ENCODE results near the gene PIK3CA. TPM values are rescaled to one million over a fixed set of nuclear protein-coding genes. Genes with fewer than 3 reads are reported as not detected.
A peak's percentile ranks its signal among the peaks of the same experiment; 100 is the strongest.
"Not testable (repeated sequence)": the region's sequence is repeated elsewhere in the genome, so short reads cannot be mapped to it uniquely, and the experiment has no call there.

Gene PIK3CA
- 10 to 100 TPM; 16.7 to 19.1 TPM for total RNA-seq

- DNase-seq, result peak; percentile 96
- Mint-ChIP-seq H3K36me3 (no peaks in the 10 kb centered on the region), H3K27ac (peak within 1 kb of the TSS; percentile 88), H3K4me3 (peak within 1 kb of the TSS; percentile 89), H3K9me3 (no peaks in the 10 kb centered on the region), H3K27me3 (peaks cover 4% of the 10 kb centered on the region), H3K4me1 (ENCODE audit: low read depth) (peaks cover 38% of the 10 kb centered on the region)
- intact Hi-C loops (cut with micrococcal nuclease), result loop anchor here (1.0 to 5.0 kb wide), 15 partner anchors 33 to 1951 kb away; partner anchors contain the start of genes ACTL6A, MFN1, MRPL47 and NDUFB5
- CTCF ChIA-PET, result interaction anchor here (0.8 to 2.0 kb wide), 12 partner anchors 10 to 176 kb away, joined by 3 to 12 read pairs (median 3); no protein-coding TSS in a partner anchor
- POLR2A ChIA-PET, result interaction anchor here (0.7 to 3.1 kb wide), 9 partner anchors 34 to 415 kb away, joined by 3 to 34 read pairs (median 3); partner anchors contain the start of genes ZMAT3 and ZNF639
Measured at GRCh38 chr3:179147873-179148615, at the start of gene PIK3CA. Gene PIK3CA, plus strand, starts transcription at chr3:179148357. Its CDS starts 50,469 bp downstream, at chr3:179198826.

DNA sequence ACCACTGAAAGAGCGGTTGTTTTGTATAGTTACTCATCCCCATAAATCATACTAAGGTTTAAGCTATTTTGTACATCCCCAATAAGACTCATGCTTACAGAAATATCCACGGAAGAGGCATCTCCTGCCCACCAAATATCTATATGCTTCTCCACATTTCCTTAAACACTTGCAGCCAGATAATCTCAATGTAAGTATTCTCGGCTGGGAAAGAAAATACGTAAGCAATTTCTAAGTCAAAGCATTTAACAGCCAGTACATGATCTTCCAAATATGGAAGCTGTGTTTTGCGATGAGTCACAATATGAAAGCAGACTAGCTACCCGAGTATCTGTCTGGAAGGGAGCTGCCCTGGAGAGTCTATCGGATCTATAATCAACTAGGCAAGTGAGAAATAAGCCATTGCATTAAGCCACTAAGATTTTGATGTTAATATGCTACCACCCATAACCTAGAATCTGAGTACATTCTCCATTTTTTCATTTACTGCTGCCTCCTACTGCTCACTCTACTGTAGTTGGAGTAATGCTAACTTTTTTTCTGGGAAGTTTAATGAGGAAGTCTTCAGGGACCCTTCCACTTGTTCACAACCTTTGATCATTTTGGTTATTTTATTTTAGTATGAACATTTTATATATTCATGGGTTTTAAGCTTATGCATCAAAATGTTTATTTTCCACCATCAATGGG is 49.6 kb upstream of the PIK3CA start:
- Mint-ChIP-seq H3K36me3 (no peaks in the 10 kb centered on the region), H3K27ac (no peak overlapping the region), H3K27me3 (no peaks in the 10 kb centered on the region), H3K4me3 (no peak overlapping the region), H3K4me1 (ENCODE audit: low read depth) (peaks cover 2% of the 10 kb centered on the region), H3K9me3 (no peaks in the 10 kb centered on the region)
- intact Hi-C loops (cut with micrococcal nuclease), result no loop called here
- CTCF ChIA-PET, result interaction anchor here (0.7 to 1.1 kb wide), 3 partner anchors 83 to 355 kb away, joined by 3 read pairs; no protein-coding TSS in a partner anchor
- DNase-seq, result no peak
- POLR2A ChIA-PET, result interaction anchor here (0.6 kb wide), 1 partner anchor 219 kb away, joined by 4 read pairs; no protein-coding TSS in a partner anchor

GRCh38 chr3:179100652-179101051 is 47.5 kb upstream of the PIK3CA start:
- ChIA-PET POLR2A (no interaction called here), CTCF (no interaction called here)
- H3K27ac Mint-ChIP-seq, result no peak overlapping the region
- DNase-seq, result no peak
- intact Hi-C loops (cut with micrococcal nuclease), result no loop called here
- no peaks in the 10 kb centered on the region for H3K36me3 Mint-ChIP-seq
- H3K9me3 Mint-ChIP-seq, result no peaks in the 10 kb centered on the region
- H3K27me3 Mint-ChIP-seq, result no peaks in the 10 kb centered on the region
- peaks cover 4% of the 10 kb centered on the region for H3K4me1 Mint-ChIP-seq (ENCODE audit: low read depth)
- no peak overlapping the region for H3K4me3 Mint-ChIP-seq

GRCh38 chr3:179105881-179106280 is 42.3 kb upstream of the PIK3CA start:
- intact Hi-C loops (cut with micrococcal nuclease), result loop anchor here (1.0 kb wide), 3 partner anchors 41 to 210 kb away; no protein-coding TSS in a partner anchor
- Mint-ChIP-seq H3K27ac (no peak overlapping the region), H3K36me3 (peaks cover 2% of the 10 kb centered on the region), H3K4me1 (ENCODE audit: low read depth) (peaks cover 2% of the 10 kb centered on the region), H3K4me3 (no peak overlapping the region), H3K27me3 (no peaks in the 10 kb centered on the region), H3K9me3 (peaks cover 3% of the 10 kb centered on the region)
- ChIA-PET POLR2A (no interaction called here), CTCF (interaction anchor here (0.6 to 4.5 kb wide), 9 partner anchors 10 to 457 kb away, joined by 3 to 22 read pairs (median 5); partner anchors contain the start of gene ACTL6A)
- no peak for DNase-seq

- H3K27me3 Mint-ChIP-seq, result peaks cover 6% of the 10 kb centered on the region
- peaks cover 2% of the 10 kb centered on the region for H3K36me3 Mint-ChIP-seq
- no peak overlapping the region for H3K27ac Mint-ChIP-seq
- peaks cover 2% of the 10 kb centered on the region for H3K4me1 Mint-ChIP-seq (ENCODE audit: low read depth)
- intact Hi-C loops (cut with micrococcal nuclease), result no loop called here
- ChIA-PET CTCF (interaction anchor here (4.5 kb wide), 1 partner anchor 208 kb away, joined by 22 read pairs; no protein-coding TSS in a partner anchor), POLR2A (no interaction called here)
- H3K4me3 Mint-ChIP-seq, result no peak overlapping the region
- peaks cover 6% of the 10 kb centered on the region for H3K9me3 Mint-ChIP-seq
- no peak for DNase-seq
Measured at GRCh38 chr3:179107617-179108016, 40.5 kb upstream of the PIK3CA start.

DNA sequence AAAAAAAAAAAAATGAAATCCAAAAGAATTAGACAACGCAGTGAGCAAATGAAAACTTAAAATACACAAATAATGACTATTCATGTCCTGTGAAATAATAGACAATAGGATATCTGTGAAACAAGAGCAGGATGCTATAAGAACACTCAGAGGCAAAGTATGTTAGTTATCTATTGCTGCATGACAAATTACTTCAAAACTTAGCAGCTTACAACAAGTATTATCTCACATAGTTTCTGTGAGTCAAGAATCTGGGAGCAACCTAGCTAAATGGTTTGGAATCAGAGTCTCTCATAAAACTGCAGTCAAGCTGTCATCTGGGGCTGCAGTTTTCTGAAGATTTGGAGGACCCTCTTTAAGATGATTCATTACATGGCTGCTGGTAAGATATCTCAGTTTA is 40.1 kb upstream of the PIK3CA start:
- Mint-ChIP-seq H3K4me1 (ENCODE audit: low read depth) (peaks cover 2% of the 10 kb centered on the region), H3K36me3 (peaks cover 2% of the 10 kb centered on the region), H3K27me3 (peaks cover 11% of the 10 kb centered on the region), H3K27ac (no peak overlapping the region), H3K4me3 (no peak overlapping the region), H3K9me3 (peaks cover 6% of the 10 kb centered on the region)
- intact Hi-C loops (cut with micrococcal nuclease), result no loop called here
- POLR2A ChIA-PET, result no interaction called here
- CTCF ChIA-PET, result interaction anchor here (1.6 to 4.5 kb wide), 2 partner anchors 207 kb away, joined by 5 to 22 read pairs; no protein-coding TSS in a partner anchor
- DNase-seq, result no peak

- Mint-ChIP-seq H3K4me1 (ENCODE audit: low read depth) (no peaks in the 10 kb centered on the region), H3K36me3 (peaks cover under 1% of the 10 kb centered on the region), H3K27ac (no peak overlapping the region), H3K4me3 (no peak overlapping the region), H3K9me3 (peaks cover 5% of the 10 kb centered on the region), H3K27me3 (peaks cover 20% of the 10 kb centered on the region)
- intact Hi-C loops (cut with micrococcal nuclease), result no loop called here
- ChIA-PET POLR2A (no interaction called here), CTCF (no interaction called here)
- DNase-seq, result no peak
Measured at GRCh38 chr3:179113903-179114302, 34.3 kb upstream of the PIK3CA start.

DNA sequence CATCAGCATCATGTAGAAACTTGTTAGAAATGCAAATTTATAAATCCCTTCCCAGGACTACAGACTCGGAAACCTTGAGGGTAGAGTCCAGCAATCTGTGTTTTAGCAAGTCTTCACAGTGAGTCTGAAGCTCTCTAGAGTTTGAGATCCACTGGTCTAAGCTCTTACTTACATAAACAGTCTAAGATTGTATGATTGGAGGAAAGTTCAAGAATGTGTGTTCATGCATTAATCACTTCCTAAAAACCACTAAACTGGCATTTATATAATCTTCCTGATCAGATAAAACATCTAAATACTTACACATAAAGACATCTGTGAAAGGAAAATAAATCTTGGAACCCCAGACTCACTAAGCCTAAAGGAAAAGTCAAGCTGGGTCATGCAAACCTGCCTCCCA is 32.7 kb upstream of the PIK3CA start:
- CTCF ChIA-PET; H3K27ac Mint-ChIP-seq; H3K4me3 Mint-ChIP-seq; H3K36me3 Mint-ChIP-seq; H3K4me1 Mint-ChIP-seq (ENCODE audit: low read depth); intact Hi-C loops (cut with micrococcal nuclease); POLR2A ChIA-PET; H3K9me3 Mint-ChIP-seq; DNase-seq: not testable (repeated sequence)
- peaks cover 20% of the 10 kb centered on the region for H3K27me3 Mint-ChIP-seq

DNA sequence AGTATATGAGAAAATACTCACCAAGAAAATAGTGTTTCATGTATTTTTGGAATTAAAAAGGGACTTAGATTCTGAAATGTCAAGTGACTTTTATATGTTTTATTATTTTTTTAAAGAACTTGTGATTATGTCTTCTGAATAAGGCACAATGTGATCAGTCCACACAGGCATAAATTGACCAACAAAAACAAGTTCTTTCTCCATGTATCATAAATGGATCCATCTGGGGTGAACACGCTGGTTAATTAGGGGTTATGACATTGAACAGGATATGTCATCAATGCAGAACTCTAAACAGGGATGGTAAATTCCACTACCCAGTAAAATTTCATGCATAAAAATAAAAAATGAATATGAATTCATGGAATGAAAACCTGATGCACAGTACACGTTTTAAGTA is 31.3 kb upstream of the PIK3CA start:
- Mint-ChIP-seq H3K27ac (no peak overlapping the region), H3K9me3 (peaks cover 4% of the 10 kb centered on the region), H3K4me1 (ENCODE audit: low read depth) (no peaks in the 10 kb centered on the region), H3K27me3 (peaks cover 18% of the 10 kb centered on the region), H3K4me3 (no peak overlapping the region), H3K36me3 (no peaks in the 10 kb centered on the region)
- intact Hi-C loops (cut with micrococcal nuclease), result no loop called here
- DNase-seq, result no peak
- ChIA-PET CTCF (no interaction called here), POLR2A (no interaction called here)

DNA sequence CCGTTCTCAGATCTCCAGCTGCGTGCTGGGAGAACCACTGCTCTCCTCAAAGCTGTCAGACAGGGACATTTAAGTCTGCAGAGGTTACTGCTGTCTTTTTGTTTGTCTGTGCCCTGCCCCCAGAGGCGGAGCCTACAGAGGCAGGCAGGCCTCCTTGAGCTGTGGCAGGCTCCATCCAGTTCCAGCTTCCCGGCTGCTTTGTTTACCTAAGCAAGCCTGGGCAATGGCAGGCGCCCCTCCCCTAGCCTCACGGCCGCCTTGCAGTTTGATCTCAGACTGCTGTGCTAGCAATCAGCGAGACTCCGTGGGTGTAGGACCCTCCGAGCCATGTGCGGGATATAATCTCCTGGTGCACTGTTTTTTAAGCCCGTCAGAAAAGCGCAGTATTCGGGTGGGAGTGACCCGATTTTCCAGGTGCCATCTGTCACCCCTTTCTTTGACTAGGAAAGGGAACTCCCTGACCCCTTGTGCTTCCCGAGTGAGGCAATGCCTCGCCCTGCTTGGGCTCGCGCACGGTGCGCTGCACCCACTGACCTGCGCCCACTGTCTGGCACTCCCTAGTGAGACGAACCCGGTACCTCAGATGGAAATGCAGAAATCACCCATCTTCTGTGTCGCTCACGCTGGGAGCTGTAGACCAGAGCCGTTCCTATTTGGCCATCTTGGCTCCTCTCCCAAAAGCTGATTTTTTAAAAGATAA is 15.8 kb upstream of the PIK3CA start:
- H3K27me3 Mint-ChIP-seq; DNase-seq; H3K4me1 Mint-ChIP-seq (ENCODE audit: low read depth); H3K27ac Mint-ChIP-seq; H3K36me3 Mint-ChIP-seq; CTCF ChIA-PET; intact Hi-C loops (cut with micrococcal nuclease); POLR2A ChIA-PET; H3K9me3 Mint-ChIP-seq; H3K4me3 Mint-ChIP-seq: not testable (repeated sequence)

DNA sequence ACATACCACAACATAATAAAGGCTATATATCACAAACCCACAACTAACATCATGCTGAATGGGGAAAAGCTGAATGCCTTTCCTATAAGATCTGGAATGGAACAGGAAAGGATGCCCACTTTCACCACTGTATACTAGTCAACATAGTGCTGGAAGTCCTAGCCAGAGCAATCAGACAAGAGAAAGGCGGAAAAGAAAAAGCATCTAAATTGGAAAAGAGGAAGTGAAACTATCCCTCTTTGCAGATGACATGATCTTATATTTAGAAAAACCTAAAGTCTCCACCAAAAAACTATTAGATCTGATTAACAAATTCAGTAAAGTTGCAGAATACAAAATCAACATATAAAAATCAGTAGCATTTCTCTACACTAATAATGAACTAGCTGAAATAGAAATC is 14.6 kb upstream of the PIK3CA start:
- no peak for DNase-seq
- Mint-ChIP-seq H3K9me3 (no peaks in the 10 kb centered on the region), H3K27ac (no peak overlapping the region), H3K36me3 (no peaks in the 10 kb centered on the region), H3K27me3 (peaks cover 13% of the 10 kb centered on the region), H3K4me3 (no peak overlapping the region), H3K4me1 (ENCODE audit: low read depth) (no peaks in the 10 kb centered on the region)
- ChIA-PET CTCF (no interaction called here), POLR2A (no interaction called here)
- intact Hi-C loops (cut with micrococcal nuclease), result no loop called here

- intact Hi-C loops (cut with micrococcal nuclease), result no loop called here
- POLR2A ChIA-PET, result no interaction called here
Measured at GRCh38 chr3:179136195-179136594, 12.0 kb upstream of the PIK3CA start.

More at GRCh38 chr3:179136195-179136594, 12.0 kb upstream of the PIK3CA start:
- DNase-seq, result no peak
- no peaks in the 10 kb centered on the region for H3K9me3 Mint-ChIP-seq
- no peaks in the 10 kb centered on the region for H3K4me1 Mint-ChIP-seq (ENCODE audit: low read depth)
- H3K4me3 Mint-ChIP-seq, result no peak overlapping the region
- no peak overlapping the region for H3K27ac Mint-ChIP-seq
- peaks cover 13% of the 10 kb centered on the region for H3K27me3 Mint-ChIP-seq
- H3K36me3 Mint-ChIP-seq, result no peaks in the 10 kb centered on the region
- CTCF ChIA-PET, result no interaction called here

Measured in activated CD4-positive, alpha-beta memory T cell treated with anti-CD3 and anti-CD28 coated beads for 36 hours (primary cell).